ENCODE measurements around the gene GPBAR1. TPM values are rescaled to one million over a fixed set of nuclear protein-coding genes. Genes with fewer than 3 reads are reported as not detected.

GPBAR1 gene
- total RNA-seq, 1 experiment from 2014 or later, result 0.30 TPM

- TF ChIP-seq EZH2 (IDR thresholded peaks at IDR 0.05; ENCODE audit: borderline replicate concordance, low read depth, low read length, poor library complexity, severe bottlenecking) (no peak), CTCF (conservative IDR thresholded peaks at IDR 0.05; ENCODE audit: low read depth, low read length) (no peak)
- no peaks in the 10 kb centered on the region for H3K27me3 ChIP-seq (replicated peaks; ENCODE audit: insufficient read depth, low read depth, low read length, poor library complexity)
- H3K9me3 ChIP-seq (ENCODE audit: low read depth, low read length, poor library complexity, severe bottlenecking), result no peaks in the 10 kb centered on the region
- H3K27ac ChIP-seq (ENCODE audit: low read depth, low read length, poor library complexity, severe bottlenecking), result no peak overlapping the region
- ChIA-PET POLR2A (ENCODE audit: low non-redundant PET) (no interaction called here), CTCF (no interaction called here)
- H3K4me1 ChIP-seq (ENCODE audit: insufficient read depth, low read length, poor library complexity, severe bottlenecking), result peaks cover 15% of the 10 kb centered on the region
- H3K36me3 ChIP-seq (ENCODE audit: insufficient read depth, low read length, poor library complexity, severe bottlenecking), result peaks cover 27% of the 10 kb centered on the region
- intact Hi-C loops (cut with micrococcal nuclease; ENCODE audit: unreplicated experiment), result no loop called here
- no peak overlapping the region for H3K4me3 ChIP-seq (ENCODE audit: low read depth, low read length, poor library complexity, severe bottlenecking)
- DNase-seq (ENCODE audit: low spot score), result no peak
- BruUV-seq (replicated peaks), result no TSS peak
Measured at GRCh38 chr2:218260166-218260565, 649 bp upstream of the GPBAR1 start.

GRCh38 chr2:218261423-218262236, 815 bp downstream of the GPBAR1 start:
- H3K4me3 ChIP-seq (ENCODE audit: low read depth, low read length, poor library complexity, severe bottlenecking), result no peak overlapping the region
- TF ChIP-seq CTCF (conservative IDR thresholded peaks at IDR 0.05; ENCODE audit: low read depth, low read length), result no peak
- no peak for TF ChIP-seq EZH2 (IDR thresholded peaks at IDR 0.05; ENCODE audit: borderline replicate concordance, low read depth, low read length, poor library complexity, severe bottlenecking)
- no TSS peak for BruUV-seq (replicated peaks)
- peak overlapping the region; percentile 32 for H3K27ac ChIP-seq (ENCODE audit: low read depth, low read length, poor library complexity, severe bottlenecking)
- peaks cover 15% of the 10 kb centered on the region for H3K4me1 ChIP-seq (ENCODE audit: insufficient read depth, low read length, poor library complexity, severe bottlenecking)
- ChIA-PET POLR2A (ENCODE audit: low non-redundant PET) (no interaction called here), CTCF (no interaction called here)
- no peaks in the 10 kb centered on the region for H3K9me3 ChIP-seq (ENCODE audit: low read depth, low read length, poor library complexity, severe bottlenecking)
- intact Hi-C loops (cut with micrococcal nuclease; ENCODE audit: unreplicated experiment), result no loop called here
- no peaks in the 10 kb centered on the region for H3K27me3 ChIP-seq (replicated peaks; ENCODE audit: insufficient read depth, low read depth, low read length, poor library complexity)
- no peak for DNase-seq (ENCODE audit: low spot score)
- H3K36me3 ChIP-seq (ENCODE audit: insufficient read depth, low read length, poor library complexity, severe bottlenecking), result peaks cover 22% of the 10 kb centered on the region

GRCh38 chr2:218262237-218262600, 1.4 kb downstream of the GPBAR1 start:
- no peak overlapping the region for H3K4me3 ChIP-seq (ENCODE audit: low read depth, low read length, poor library complexity, severe bottlenecking)
- no TSS peak for BruUV-seq (replicated peaks)
- H3K27ac ChIP-seq (ENCODE audit: low read depth, low read length, poor library complexity, severe bottlenecking), result no peak overlapping the region
- POLR2A ChIA-PET (ENCODE audit: low non-redundant PET), result no interaction called here
- H3K4me1 ChIP-seq (ENCODE audit: insufficient read depth, low read length, poor library complexity, severe bottlenecking), result peaks cover 15% of the 10 kb centered on the region
- CTCF ChIA-PET, result no interaction called here
- peaks cover 22% of the 10 kb centered on the region for H3K36me3 ChIP-seq (ENCODE audit: insufficient read depth, low read length, poor library complexity, severe bottlenecking)
- no peaks in the 10 kb centered on the region for H3K27me3 ChIP-seq (replicated peaks; ENCODE audit: insufficient read depth, low read depth, low read length, poor library complexity)
- H3K9me3 ChIP-seq (ENCODE audit: low read depth, low read length, poor library complexity, severe bottlenecking), result no peaks in the 10 kb centered on the region
- TF ChIP-seq CTCF (conservative IDR thresholded peaks at IDR 0.05; ENCODE audit: low read depth, low read length) (no peak), EZH2 (IDR thresholded peaks at IDR 0.05; ENCODE audit: borderline replicate concordance, low read depth, low read length, poor library complexity, severe bottlenecking) (no peak)
- no peak for DNase-seq (ENCODE audit: low spot score)
- intact Hi-C loops (cut with micrococcal nuclease; ENCODE audit: unreplicated experiment), result no loop called here

Data from A673 (cell line).